Omental fat pad (tissue), 4 donors: ENCODE results near the gene TANC1. TPM values are rescaled to one million over a fixed set of nuclear protein-coding genes. Genes with fewer than 3 reads are reported as not detected.

Experiments used
- ATAC-seq: fragments of 150-250 bp; one replicate; pipeline ENCODE4 v1.9.1; 2016; ENCODE audit warnings: mild to moderate bottlenecking, moderate library complexity; ENCODE audit not compliant: low FRiP score
- DNase-seq: peaks from one replicate; pipeline ENCODE4 v3.0.0-alpha.2; 2019; ENCODE audit warnings: low spot score
- total RNA-seq, 4 donors: library from RNA; depleted of rRNA; stranded (reverse); fragments of >200 nt; gene quantifications; one replicate each; pipeline ENCODE4 v1.1.0, GENCODE V29; 2016
- TF ChIP-seq, protein P1 (sequence below), 3 donors: fragments of 450-650 bp; IDR thresholded peaks; one replicate each; pipeline ENCODE4 v1.5.1; 2016 to 2017; ENCODE audit warnings: antibody characterized with exemption in 3 of 3, mild to moderate bottlenecking in 3 of 3, moderate library complexity in 2 of 3

TANC1 gene
- total RNA-seq, 4 donors from 2014 or later = 26.4 to 72.5 (median 34.9) TPM

DNA sequence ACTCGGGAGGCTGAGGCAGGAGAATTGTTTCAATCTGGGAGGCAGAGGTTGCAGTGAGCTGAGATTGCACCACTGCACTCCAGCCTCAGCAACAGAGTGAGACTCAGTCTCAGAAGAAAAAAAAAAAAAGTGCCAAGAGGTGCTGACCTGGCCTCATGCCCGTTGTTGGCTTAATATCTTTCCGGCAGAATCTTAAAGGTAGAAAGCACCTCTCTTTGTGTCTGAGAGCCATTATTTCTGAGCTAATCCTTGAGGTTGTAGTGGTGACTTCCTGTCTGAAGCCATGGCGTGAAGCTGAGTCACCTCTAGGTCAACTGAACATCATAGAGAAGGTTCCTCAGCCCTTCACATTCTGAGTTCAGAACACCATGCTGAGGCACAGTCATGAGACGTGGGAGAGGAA is 257.6 kb downstream of the TANC1 start:
- no peak for DNase-seq
- TF ChIP-seq, protein P1, sequence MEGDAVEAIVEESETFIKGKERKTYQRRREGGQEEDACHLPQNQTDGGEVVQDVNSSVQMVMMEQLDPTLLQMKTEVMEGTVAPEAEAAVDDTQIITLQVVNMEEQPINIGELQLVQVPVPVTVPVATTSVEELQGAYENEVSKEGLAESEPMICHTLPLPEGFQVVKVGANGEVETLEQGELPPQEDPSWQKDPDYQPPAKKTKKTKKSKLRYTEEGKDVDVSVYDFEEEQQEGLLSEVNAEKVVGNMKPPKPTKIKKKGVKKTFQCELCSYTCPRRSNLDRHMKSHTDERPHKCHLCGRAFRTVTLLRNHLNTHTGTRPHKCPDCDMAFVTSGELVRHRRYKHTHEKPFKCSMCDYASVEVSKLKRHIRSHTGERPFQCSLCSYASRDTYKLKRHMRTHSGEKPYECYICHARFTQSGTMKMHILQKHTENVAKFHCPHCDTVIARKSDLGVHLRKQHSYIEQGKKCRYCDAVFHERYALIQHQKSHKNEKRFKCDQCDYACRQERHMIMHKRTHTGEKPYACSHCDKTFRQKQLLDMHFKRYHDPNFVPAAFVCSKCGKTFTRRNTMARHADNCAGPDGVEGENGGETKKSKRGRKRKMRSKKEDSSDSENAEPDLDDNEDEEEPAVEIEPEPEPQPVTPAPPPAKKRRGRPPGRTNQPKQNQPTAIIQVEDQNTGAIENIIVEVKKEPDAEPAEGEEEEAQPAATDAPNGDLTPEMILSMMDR (IDR thresholded peaks at IDR 0.05) = no peak
- ATAC-seq = no peak

DNA sequence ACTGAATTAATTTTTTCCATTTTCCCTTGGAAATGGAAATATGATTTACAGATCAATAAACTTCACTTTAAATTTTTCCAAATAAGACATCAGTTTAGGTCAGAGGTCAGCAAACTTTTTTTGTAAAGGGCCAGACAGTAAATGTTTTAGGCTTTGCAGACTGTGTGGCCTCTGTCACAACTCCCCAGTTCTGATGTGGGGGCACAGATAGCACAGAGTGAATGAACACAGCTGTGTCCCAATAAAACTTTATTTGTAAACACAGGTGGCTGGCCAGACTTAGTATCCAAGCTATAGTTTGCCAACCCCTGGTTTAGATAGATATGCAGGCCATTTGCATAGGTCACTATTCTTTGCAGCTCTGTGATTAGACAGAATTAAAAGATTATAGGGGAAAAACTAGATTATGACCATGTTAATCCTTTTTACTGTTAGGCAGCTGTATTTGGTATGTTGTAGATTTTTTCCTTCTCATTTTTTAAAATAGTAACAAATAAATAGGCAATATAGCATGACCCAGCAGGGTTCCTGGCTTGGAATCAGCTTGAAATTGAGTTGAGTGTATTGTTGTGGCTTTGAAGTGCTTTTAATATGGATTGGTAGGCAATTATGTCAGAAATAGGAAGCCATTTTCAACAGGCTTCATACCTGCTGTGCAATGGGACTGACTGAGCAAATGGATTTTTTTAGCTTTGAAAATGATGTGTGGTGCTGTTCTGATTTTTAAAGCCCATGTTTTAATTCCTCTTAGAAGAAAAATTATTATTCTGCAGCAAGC is 258.4 kb downstream of the TANC1 start:
- ATAC-seq (no peak), DNase-seq (no peak)
- TF ChIP-seq, protein P1 (IDR thresholded peaks at IDR 0.05) = no peak

GRCh38 chr2:159227467-159227866 is 259.0 kb downstream of the TANC1 start:
- no peak for ATAC-seq
- TF ChIP-seq, protein P1 (IDR thresholded peaks at IDR 0.05) = no peak
- no peak for DNase-seq

GRCh38 chr2:159228081-159228581 is 259.7 kb downstream of the TANC1 start:
- TF ChIP-seq, protein P1 (IDR thresholded peaks at IDR 0.05) = no peak
- ATAC-seq = no peak
- no peak for DNase-seq

DNA sequence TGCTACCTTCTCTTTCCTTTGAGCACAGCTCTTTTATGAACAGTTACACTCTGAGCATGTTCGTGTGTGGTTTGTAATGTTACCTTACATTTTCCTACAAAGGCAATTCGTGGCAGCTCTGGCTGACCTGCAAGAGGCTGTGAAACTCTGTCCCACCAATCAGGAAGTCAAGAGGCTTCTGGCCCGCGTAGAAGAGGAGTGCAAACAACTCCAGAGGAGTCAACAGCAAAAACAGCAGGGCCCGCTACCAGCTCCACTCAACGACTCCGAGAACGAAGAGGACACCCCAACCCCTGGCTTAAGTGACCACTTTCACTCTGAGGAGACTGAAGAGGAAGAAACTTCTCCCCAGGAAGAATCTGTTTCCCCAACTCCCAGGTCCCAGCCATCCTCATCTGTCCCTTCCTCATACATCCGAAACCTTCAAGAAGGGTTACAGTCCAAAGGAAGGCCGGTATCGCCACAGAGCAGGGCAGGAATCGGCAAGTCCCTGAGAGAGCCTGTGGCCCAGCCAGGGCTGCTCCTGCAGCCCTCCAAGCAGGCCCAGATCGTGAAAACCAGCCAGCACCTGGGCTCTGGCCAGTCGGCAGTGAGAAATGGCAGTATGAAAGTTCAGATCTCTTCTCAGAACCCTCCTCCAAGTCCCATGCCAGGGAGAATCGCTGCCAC is 261.2 kb downstream of the TANC1 start:
- TF ChIP-seq, protein P1 (IDR thresholded peaks at IDR 0.05) = no peak
- ATAC-seq = no peak

GRCh38 chr2:159230145-159230877 is 261.9 kb downstream of the TANC1 start:
- ATAC-seq (no peak), DNase-seq (no peak)
- TF ChIP-seq, protein P1 (IDR thresholded peaks at IDR 0.05) = no peak

More for the DNA sequence above, 261.2 kb downstream of the TANC1 start:
- no peak for DNase-seq
